GM12891 (cell line): Measurements from ENCODE around the gene MRPL19.

Experiments
- PAX5 ChIP-seq: IDR thresholded peaks from 2 replicates; pipeline ENCODE4 v1.6.1; 2011; ENCODE audit warnings: low read length, moderate library complexity, mild to moderate bottlenecking; ENCODE audit not compliant: insufficient read depth, severe bottlenecking
- POLR2A ChIP-seq: IDR thresholded peaks from 2 replicates; pipeline ENCODE4 v1.6.1; 2011; ENCODE audit warnings: low read depth, low read length, control low read depth
- POLR2AphosphoS5 ChIP-seq: IDR thresholded peaks from 2 replicates; pipeline ENCODE4 v1.6.1; 2011; ENCODE audit warnings: low read depth, low read length, control low read depth
- SPI1 ChIP-seq: IDR thresholded peaks from 2 replicates; pipeline ENCODE4 v1.6.1; 2011; ENCODE audit warnings: low read depth, low read length, control low read depth
- TAF1 ChIP-seq: IDR thresholded peaks from 2 replicates; pipeline ENCODE4 v1.6.1; 2011; ENCODE audit warnings: low read depth, low read length, control low read depth

- TF ChIP-seq POLR2A (no peak), POLR2AphosphoS5 (no peak), TAF1 (no peak), PAX5 (no peak), SPI1 (no peak)
Observed at GRCh38 chr2:75632091-75632701, 14.4 kb upstream of the MRPL19 start.
